ENCODE results near the gene AFF1.
"Not testable (repeated sequence)": the region's sequence is repeated elsewhere in the genome, so short reads cannot be mapped to it uniquely, and the experiment has no call there.

The AFF1 gene

GRCh38 chr4:87121341-87122065 is 186.7 kb downstream of the AFF1 start:
- no peak for DNase-seq

- no peak for DNase-seq
Observed at GRCh38 chr4:87122252-87122651, 187.4 kb downstream of the AFF1 start.

- DNase-seq = no peak
Observed at GRCh38 chr4:87126056-87126455, 191.2 kb downstream of the AFF1 start.

- DNase-seq = no peak
Observed at GRCh38 chr4:87128006-87128705, 193.3 kb downstream of the AFF1 start.

- DNase-seq = no peak
Observed at GRCh38 chr4:87129681-87130080, 194.9 kb downstream of the AFF1 start.

- no peak for DNase-seq
Observed at GRCh38 chr4:87130985-87131703, 196.3 kb downstream of the AFF1 start.

GRCh38 chr4:87132035-87132434 is 197.2 kb downstream of the AFF1 start:
- DNase-seq = no peak

GRCh38 chr4:87133183-87133582 is 198.4 kb downstream of the AFF1 start:
- DNase-seq = no peak

- no peak for DNase-seq
Observed at GRCh38 chr4:87134122-87134521, 199.3 kb downstream of the AFF1 start.

- no peak for DNase-seq
Observed at GRCh38 chr4:87141428-87141827, 206.6 kb downstream of the AFF1 start.

GRCh38 chr4:87144356-87144755 is 209.5 kb downstream of the AFF1 start:
- DNase-seq = no peak

GRCh38 chr4:87145934-87146333 is 211.1 kb downstream of the AFF1 start:
- DNase-seq = not testable (repeated sequence)

GRCh38 chr4:87147116-87147515 is 212.3 kb downstream of the AFF1 start:
- no peak for DNase-seq

GRCh38 chr4:87150498-87151261 is 215.9 kb downstream of the AFF1 start:
- peak; percentile 58 for DNase-seq

- no peak for DNase-seq
Observed at GRCh38 chr4:87151730-87152129, 216.9 kb downstream of the AFF1 start.

GRCh38 chr4:87152310-87153041 is 217.7 kb downstream of the AFF1 start:
- no peak for DNase-seq

GRCh38 chr4:87153078-87153870 is 218.5 kb downstream of the AFF1 start:
- no peak for DNase-seq

GRCh38 chr4:87165892-87166291 is 231.1 kb downstream of the AFF1 start:
- no peak for DNase-seq

GRCh38 chr4:87166296-87166854 is 231.6 kb downstream of the AFF1 start:
- no peak for DNase-seq

- no peak for DNase-seq
Observed at GRCh38 chr4:87171944-87172343, 237.1 kb downstream of the AFF1 start.

GRCh38 chr4:87174672-87175071 is 239.9 kb downstream of the AFF1 start:
- DNase-seq = no peak

All from NCI-H1105 (cell line).